ENCODE measurements around the gene MC3R.

GRCh38 chr20:56289652-56290051 is 41.1 kb downstream of the MC3R start:
- TF ChIP-seq, protein P1, sequence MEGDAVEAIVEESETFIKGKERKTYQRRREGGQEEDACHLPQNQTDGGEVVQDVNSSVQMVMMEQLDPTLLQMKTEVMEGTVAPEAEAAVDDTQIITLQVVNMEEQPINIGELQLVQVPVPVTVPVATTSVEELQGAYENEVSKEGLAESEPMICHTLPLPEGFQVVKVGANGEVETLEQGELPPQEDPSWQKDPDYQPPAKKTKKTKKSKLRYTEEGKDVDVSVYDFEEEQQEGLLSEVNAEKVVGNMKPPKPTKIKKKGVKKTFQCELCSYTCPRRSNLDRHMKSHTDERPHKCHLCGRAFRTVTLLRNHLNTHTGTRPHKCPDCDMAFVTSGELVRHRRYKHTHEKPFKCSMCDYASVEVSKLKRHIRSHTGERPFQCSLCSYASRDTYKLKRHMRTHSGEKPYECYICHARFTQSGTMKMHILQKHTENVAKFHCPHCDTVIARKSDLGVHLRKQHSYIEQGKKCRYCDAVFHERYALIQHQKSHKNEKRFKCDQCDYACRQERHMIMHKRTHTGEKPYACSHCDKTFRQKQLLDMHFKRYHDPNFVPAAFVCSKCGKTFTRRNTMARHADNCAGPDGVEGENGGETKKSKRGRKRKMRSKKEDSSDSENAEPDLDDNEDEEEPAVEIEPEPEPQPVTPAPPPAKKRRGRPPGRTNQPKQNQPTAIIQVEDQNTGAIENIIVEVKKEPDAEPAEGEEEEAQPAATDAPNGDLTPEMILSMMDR (IDR thresholded peaks at IDR 0.05): no peak
- TF ChIP-seq POLR2A (IDR thresholded peaks at IDR 0.05): no peak

All from body of pancreas (tissue), 4 donors.